Activated T-helper 1 cell treated with anti-CD3 and anti-CD28 coated beads, Interleukin-2, amount 50 U/mL, for 16 hours (primary cell): ENCODE data around the gene NEXN.
"Not testable (repeated sequence)": the region's sequence is repeated elsewhere in the genome, so short reads cannot be mapped to it uniquely, and the experiment has no call there.

Experiments used
- DNase-seq, 2 donors: peaks; one replicate each; pipeline ENCODE4 v3.0.0-alpha.2; 2020; ENCODE audit warnings: low read depth in 1 of 2, low spot score in 1 of 2

NEXN gene

DNA sequence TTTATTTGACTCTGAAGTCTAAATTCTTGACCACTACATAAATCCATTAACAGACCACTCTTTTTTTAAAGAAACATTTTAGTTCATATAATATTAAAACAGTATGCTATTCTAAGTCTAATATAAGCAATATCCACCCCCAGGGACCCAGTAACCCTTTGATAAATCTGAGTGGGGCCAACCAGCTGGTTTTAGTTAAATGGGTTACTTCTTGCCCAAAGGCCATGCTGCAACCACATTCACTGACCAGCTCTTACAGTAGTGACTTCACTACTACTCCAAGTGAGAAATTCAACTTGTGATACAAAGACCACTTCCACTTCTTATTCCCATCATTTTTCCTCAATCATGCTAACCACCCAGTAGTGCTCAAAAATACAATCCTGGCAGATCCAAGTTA, 70.0 kb downstream of the NEXN start:
- no peak for DNase-seq

DNA sequence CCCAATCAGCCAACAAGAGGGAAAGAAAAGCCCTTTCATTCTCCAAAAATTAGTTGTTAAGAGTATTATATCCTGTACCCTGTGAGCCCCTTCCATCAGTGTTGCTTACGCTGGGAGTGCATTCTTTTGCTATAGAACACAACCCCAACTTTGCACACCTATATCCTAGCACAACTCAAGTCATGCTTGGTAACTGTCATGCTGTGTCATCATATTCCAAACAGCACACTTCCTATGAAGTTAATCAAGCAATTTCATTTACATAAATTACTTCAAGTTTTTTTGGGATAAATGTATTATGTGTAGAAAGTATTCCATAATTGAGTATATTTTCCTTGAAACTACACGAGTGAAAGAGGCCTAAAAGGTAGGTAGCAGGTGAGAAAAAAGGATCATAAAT, 70.4 kb downstream of the NEXN start:
- DNase-seq, result no peak

- no peak for DNase-seq
These were observed 73.0 kb downstream of the NEXN start for GRCh38 chr1:77961392-77961791.

DNA sequence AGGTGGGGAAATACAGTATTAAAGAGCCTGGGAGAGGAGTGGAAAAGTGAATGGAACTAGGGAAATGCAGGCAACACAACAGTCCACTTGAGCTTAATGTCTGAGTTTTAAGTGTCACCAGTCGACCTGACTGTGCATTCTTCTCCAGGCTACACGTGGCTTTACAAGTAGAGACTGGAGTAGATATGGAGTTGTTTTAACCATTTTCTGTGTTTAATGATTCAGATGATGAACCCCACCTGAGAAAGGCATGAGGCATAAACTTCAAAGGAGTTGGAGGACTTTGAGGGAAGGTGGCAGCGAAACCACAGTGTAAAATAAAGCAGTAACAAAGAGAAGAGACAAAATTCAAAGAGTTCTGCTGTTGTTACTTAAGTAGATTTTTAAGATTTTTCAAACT, 77.9 kb downstream of the NEXN start:
- no peak for DNase-seq

DNA sequence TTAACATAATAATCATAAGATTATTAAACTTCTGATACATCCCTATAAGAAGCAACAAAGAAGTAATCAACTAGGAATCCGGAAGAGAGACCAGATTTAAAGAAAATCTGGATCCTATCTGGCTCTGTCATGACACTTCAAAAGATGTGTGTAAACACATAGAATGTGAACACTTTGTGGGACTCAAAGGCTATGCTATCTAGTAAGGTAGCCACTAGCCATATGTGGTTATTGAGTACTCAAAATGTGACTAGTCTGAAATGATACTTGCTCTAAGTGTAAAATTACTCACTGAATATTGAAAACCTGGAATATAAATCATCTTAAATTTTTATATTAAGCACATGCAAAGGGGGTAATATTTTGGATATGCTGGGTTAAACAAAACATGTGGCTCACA, 81.8 kb downstream of the NEXN start:
- DNase-seq, result no peak

DNA sequence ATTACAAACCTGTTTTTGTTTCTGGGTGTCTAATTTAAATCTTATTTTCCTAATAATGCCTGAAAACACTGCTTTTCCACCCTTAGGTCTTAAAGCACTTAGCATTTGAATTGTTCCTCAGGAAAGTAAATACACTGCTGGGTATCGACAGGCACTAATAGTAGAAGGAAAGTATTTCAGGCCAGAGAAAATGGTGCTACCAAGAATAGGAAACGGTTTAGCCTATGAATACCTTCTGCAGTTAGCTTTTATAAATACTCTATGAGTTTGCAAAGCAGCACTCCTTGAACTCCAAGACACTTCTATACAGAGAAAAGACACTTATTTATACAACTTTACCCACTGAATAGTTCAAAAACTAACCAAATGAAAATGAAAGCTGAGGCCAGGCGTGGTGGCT, 83.7 kb downstream of the NEXN start:
- no peak for DNase-seq

GRCh38 chr1:77975386-77975785, 87.0 kb downstream of the NEXN start:
- no peak for DNase-seq

DNA sequence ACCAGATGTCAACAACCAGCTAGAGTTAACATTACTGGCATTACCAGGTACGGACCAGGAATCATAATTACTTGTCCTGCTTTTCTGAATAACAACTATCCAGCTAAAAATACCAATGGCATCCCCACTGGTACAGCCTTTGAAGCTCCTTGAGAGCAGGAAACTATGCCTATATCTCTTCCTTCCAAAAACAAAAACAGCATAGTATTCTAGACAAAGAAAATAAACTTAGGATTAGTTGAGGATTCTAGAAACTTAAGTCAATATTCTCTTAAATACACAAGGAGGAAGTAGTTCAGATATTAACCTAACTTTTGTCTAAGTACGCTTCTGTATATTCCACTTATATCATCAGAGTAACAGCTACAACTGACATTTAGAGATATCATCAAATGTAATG, 87.5 kb downstream of the NEXN start:
- DNase-seq, result no peak

DNA sequence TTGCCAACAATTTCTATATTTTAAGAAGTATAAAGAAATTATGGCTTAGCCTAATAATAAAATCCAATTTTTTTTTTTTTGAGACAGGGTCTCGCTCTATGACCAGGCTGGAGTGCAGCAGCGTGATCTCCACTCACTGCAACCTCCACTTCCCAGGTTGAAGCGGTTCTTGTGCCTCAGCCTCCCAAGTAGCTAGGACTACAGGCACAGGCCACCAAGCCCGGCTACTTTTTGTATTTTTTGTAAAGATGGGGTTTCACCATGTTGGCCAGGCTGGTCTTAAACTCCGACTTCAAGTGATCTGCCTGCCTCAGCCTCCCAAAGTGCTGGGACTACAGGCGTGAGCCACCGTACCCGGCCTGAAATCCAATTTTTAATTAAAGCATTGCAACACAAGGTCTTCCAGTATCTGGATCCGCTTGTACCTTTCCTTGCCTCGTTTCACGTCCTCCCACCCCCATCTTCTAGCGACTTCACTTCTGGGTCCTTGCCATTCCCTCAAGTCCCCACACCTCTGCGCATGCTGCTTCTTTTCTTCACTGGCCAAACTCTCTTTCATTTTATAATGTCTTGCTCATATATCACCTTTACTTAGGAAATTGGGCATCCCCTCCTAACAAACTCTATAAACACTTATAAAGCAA, 88.1 kb downstream of the NEXN start:
- no peak for DNase-seq

DNA sequence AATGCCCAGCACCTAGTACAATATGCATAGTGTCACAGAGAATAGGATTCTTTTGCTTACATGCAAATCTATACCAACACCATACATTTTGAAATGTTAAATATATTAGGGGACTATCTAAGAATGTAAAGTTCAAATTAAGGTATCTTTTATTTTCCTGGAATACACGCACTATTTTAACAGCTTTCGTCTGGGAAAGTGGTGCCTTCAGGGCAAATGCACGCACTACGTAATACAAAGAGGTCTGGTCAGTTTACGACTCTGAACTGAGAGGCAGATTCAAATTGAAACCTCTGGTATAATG, 89.5 kb downstream of the NEXN start:
- no peak for DNase-seq

GRCh38 chr1:77978293-77978968, 90.0 kb downstream of the NEXN start:
- DNase-seq, result peak; percentile 26 to 65

DNA sequence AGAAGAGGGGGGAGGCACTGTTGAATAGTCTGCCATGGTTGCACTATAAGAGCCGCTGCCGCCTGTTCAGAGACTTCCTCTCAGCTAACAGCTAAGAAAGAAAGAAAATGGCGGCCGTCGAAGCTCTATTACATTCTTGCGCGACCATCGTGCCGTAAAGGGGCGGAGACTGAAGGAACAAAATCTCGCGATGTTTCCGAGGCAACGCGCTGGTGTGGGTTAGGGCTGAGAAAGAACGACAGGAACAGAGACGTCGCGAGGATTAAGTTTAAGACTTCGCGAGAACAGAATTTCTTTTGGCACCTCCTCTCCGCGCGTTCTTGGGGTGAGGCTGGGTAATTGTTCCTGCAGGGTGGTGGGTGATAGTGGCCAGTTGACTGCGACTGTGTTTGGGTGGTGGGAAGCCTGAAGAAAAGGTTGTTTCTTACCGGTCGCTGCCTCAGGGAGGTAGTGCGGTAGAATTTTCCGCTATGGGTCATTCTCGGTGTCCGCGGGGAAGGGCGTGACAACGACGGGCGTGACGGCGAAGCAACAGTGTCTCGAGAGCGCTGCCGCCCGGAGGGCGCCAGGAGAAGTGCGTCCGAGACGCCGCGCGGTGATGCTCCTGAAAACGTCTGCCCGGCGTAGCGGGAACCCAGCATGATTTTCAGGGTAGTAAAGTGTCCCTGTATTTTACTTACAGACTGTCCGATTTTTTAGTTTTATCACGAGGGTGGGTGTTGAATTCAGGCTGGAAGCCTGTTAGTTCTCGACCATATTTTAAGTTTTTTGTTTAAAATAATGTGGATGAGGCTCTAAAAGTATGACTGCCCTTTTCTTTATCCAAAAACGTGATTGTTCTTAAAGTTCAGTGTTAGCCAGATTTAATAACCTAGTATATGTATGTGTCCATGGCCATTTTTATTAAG, 90.8 kb downstream of the NEXN start, which contains the start of gene FUBP1:
Gene FUBP1 (minus strand): TSS at position 104 of the 908 bp plus-strand sequence. CDS start 68 bp downstream, at position 36.
- peak; percentile 85 to 89 for DNase-seq

- not testable (repeated sequence) for DNase-seq
These were observed 95.0 kb downstream of the NEXN start for GRCh38 chr1:77983352-77983996.

DNA sequence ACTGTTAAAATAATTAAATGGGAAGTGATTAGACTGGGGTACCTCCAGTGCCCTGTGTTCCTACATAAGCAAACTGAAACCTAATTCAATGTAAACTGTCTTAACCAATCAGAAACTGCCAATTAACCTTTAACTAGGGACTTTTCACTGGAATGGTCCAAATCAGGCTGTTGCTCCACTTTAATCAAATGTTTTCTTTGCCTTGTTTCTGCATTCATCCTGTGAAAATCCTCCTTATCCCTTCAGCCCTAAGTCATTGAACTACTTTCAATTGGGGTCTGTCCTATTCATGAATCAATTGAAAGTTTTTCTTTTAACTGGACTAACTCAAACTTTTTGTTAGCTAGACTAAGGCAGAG, 95.6 kb downstream of the NEXN start:
- DNase-seq, result no peak

DNA sequence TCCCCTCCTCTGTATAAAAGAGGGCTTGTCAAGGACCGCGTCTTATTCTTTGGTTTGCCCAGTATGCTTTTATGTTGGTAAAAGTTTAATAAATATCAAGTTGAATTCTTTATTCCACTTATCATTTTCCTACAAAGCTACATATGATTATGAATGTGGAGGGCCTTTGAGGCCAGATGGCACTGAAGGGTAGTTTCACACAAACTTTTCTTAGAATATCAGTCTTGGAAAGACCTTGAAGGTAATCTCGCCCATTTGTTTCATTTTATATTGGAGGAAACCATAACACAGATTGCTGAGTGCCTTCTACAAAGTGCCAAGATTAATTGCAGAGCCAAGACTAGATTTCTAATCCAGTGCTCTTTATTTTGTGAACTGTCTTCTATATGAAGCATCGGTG, 96.2 kb downstream of the NEXN start:
- no peak for DNase-seq

DNA sequence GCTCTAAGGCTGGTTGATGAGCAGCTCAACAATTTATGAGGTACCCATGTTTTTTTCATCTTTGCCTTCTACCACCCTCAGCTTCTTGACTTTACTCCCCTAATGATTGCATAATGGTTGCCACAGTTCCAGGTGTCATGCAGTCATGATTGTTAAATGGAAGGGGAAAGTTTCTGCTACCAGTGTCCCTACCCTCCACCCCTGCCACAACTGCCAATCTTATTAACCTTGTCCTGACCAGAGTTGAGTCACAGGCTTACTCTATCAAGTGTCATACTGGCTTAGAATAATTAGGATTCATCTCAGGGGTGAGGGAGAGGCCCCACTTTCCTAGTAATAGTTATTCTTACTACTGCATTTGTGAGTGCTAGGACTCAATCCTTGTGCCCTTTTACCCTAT, 98.4 kb downstream of the NEXN start:
- no peak for DNase-seq

DNA sequence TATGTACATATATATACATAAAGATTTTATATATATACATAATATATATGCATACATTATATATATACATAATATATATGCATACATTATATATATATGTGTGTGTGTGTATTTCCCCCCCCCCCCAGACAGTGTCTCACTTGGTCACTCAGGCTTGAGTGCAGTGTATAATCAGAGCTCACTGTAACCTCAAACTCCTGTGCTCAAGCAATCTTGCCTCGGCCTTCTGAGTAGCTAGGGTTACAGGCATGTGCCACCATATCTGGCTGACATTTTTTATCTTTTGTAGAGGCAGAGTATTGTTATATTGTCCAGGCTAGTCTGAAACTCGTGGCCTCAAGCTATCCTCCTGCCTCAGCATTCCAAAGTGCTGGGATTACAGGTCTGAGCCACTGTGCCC, 99.5 kb downstream of the NEXN start:
- DNase-seq, result no peak

DNA sequence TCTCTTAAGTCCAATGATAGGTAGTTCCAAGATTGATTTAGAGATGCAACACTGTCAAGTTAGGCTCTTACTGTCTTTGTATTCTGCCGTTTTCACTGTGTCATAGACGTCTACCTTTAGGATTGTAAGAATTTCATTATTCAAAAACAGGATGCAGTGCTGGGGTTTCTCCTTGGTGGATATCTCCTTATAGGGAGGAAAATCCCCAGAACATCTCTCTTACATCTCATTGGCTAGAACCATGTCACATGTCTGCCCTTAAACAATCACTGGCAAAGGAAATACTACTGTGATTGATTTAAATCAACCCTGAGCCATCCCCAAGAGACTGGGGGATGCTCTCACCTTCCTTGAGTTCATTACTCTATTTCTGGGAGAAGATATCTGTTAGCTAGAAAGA, 101.3 kb downstream of the NEXN start:
- DNase-seq, result no peak

- DNase-seq, result no peak
These were observed 102.3 kb downstream of the NEXN start for GRCh38 chr1:77990629-77991204.

GRCh38 chr1:77991638-77992037, 103.2 kb downstream of the NEXN start:
- no peak for DNase-seq
